Naive B cell (primary cell): ENCODE measurements around the gene FAM227A. TPM values are rescaled to one million over a fixed set of nuclear protein-coding genes. Genes with fewer than 3 reads are reported as not detected.
A peak's percentile ranks its signal among the peaks of the same experiment; 100 is the strongest.

Source experiments
- ATAC-seq, 2 donors: fragments of 150-1000 bp; cut with Tn5 transposase; 2 replicates each; pipeline ENCODE4 v1.10.0; 2021; ENCODE audit warnings: low read depth in 2 of 2, mild to moderate bottlenecking in 2 of 2, moderate library complexity in 2 of 2
- DNase-seq: peaks from one replicate; pipeline ENCODE4 v3.0.0; 2022
- H3K27ac Mint-ChIP-seq, 6 donors: one replicate each; pipeline ENCODE4 v1.8.0; 2020 to 2022; ENCODE audit warnings: mild to moderate bottlenecking in 6 of 6, mixed read lengths in 6 of 6, moderate library complexity in 5 of 6, inconsistent platforms in 2 of 6
- H3K27me3 Mint-ChIP-seq, 3 donors: one replicate each; pipeline ENCODE4 v1.8.0; 2021 to 2022; ENCODE audit warnings: mixed read lengths in 3 of 3, mild to moderate bottlenecking in 1 of 3
- H3K36me3 Mint-ChIP-seq, 2 donors: one replicate each; pipeline ENCODE4 v1.8.0; 2020 to 2022; ENCODE audit warnings: mixed read lengths in 2 of 2, inconsistent platforms in 1 of 2, mild to moderate bottlenecking in 1 of 2
- H3K4me1 Mint-ChIP-seq, 3 donors: one replicate each; pipeline ENCODE4 v1.8.0; 2020 to 2022; ENCODE audit warnings: mixed read lengths in 3 of 3, inconsistent platforms in 1 of 3, mild to moderate bottlenecking in 1 of 3, moderate library complexity in 1 of 3
- H3K4me3 Mint-ChIP-seq, 8 donors: one replicate each; pipeline ENCODE4 v1.8.0; 2020 to 2022; ENCODE audit warnings: mild to moderate bottlenecking in 8 of 8, mixed read lengths in 8 of 8, moderate library complexity in 8 of 8, inconsistent platforms in 2 of 8
- H3K9me3 Mint-ChIP-seq, 7 donors: one replicate each; pipeline ENCODE4 v1.8.0; 2020 to 2022; ENCODE audit warnings: mixed read lengths in 7 of 7, mild to moderate bottlenecking in 5 of 7, inconsistent platforms in 2 of 7, moderate library complexity in 1 of 7
- polyA plus RNA-seq, 6 donors: library from polyadenylated mRNA; unstranded; fragments of 300-500 nt; fragmentation: Illumina TruSeq; gene quantifications; one replicate each; pipeline ENCODE4 v1.2.3, GENCODE V29; 2021; ENCODE audit warnings: low read depth in 6 of 6

Gene FAM227A
- polyA plus RNA-seq, 6 donors from 2014 or later, result not detected

- ATAC-seq, result no peak
- H3K27me3 Mint-ChIP-seq, result no peaks in the 10 kb centered on the region
- H3K27ac Mint-ChIP-seq, result peak overlapping the region in 5 of 6 donors; percentile 58 to 93 (median 84)
Measured at GRCh38 chr22:38570779-38571364, 85.3 kb downstream of the FAM227A start.

DNA sequence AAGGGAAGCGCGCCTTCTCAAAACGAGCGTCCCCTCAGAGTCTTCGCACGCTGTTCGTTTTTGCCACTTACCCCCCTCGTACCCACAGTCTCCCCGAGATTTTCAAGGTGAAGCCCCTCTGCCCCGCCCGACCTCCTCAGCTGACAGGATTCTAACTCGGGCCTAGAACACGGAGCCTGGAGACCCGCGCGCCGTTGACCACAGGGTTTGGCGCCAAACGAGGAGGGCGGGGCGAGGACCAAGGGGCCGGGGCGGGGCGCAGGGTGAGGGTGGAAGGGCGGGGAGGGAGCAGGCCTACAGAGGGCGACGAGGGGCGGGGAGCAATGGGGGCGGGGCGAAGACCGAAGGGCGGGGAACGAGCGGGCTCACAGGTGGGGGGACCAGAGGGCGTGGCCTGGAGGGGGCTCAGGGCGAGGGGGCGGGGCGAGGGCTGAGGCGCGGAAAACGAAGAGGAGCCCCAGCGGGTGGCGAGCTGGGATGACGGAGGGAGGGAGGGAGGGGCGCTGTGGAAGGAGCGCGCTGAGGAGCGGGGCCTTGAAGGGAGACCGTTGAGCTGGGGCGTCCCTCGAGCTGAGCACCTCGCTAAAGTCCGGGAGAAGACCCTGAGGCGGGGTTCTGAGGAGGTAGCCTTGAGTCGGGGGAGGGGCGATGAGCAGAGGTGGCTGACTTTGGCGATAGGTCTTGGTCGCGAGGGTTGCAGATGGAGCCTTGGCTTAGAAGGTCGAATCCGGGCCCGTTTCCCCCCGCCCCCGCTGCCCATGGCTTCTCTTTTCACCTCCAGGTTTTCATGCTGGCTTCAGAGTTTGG is 86.0 kb downstream of the FAM227A start, which contains the start of gene DMC1:
TSS of gene DMC1 (minus strand) at position 212 of the 807 bp plus-strand sequence. CDS start 1,927 bp downstream, outside the sequence.
- H3K4me1 Mint-ChIP-seq, result peaks cover 10 to 18% (median 13%) of the 10 kb centered on the region in 3 donors
- H3K27me3 Mint-ChIP-seq, result no peaks in the 10 kb centered on the region
- peak within 1 kb of the TSS; percentile 81 to 95 (median 90) for H3K4me3 Mint-ChIP-seq

More at GRCh38 chr22:38570779-38571364, 85.3 kb downstream of the FAM227A start:
- peak overlapping the region; percentile 81 to 95 (median 90) for H3K4me3 Mint-ChIP-seq
- no peaks in the 10 kb centered on the region for H3K9me3 Mint-ChIP-seq
- no peaks in the 10 kb centered on the region for H3K36me3 Mint-ChIP-seq
- DNase-seq, result no peak
- peaks cover 10 to 18% (median 13%) of the 10 kb centered on the region in 3 donors for H3K4me1 Mint-ChIP-seq

DNA sequence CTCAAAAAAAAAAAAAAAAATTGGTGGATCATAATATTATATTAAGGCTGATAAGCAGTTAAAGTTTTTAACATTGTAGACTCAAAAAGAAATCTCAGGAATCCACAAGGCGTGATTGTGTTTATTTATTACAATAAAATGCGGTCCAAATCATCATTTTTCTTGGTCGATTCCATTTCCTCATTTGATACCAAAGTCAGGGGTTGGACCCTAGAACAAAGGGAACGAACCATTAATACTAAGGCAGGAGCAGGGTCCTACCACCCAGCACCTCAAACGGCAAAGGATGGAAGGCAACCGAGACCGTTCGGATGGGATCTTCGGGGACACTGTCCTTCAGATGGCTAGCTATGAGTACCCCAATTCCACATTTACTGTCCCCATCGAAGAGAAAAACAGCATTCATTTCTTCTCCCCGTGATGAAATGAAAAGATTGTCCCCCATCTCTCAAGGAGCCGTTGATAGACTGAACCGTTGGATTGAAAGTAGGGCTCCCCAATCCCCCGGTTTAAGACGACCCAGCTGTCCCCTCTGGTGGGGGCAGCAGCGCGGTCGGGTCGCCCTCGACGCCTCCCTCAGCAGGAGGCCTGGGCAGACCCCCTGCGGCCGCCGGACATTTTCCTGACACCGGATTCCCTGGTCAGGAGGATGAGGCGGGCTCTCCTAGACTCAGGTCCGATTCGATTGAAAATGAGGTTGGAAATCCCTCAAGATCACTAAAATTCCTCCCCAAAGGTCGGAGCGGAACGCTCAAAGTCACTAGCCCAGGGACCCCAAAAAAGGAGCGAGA is 86.8 kb downstream of the FAM227A start:
- Mint-ChIP-seq H3K9me3 (no peaks in the 10 kb centered on the region), H3K27ac (peak overlapping the region in 5 of 6 donors; percentile 49 to 84 (median 66)), H3K4me1 (peaks cover 10 to 18% (median 13%) of the 10 kb centered on the region in 3 donors), H3K27me3 (no peaks in the 10 kb centered on the region), H3K4me3 (peak overlapping the region; percentile 81 to 95 (median 90)), H3K36me3 (no peaks in the 10 kb centered on the region)
- ATAC-seq, result no peak
- DNase-seq, result no peak

More for the DNA sequence above, 86.0 kb downstream of the FAM227A start, which contains the start of gene DMC1:
- ATAC-seq (peak; percentile 86 to 88), DNase-seq (peak; percentile 85)
- peak within 1 kb of the TSS; percentile 53 to 93 (median 86) for H3K27ac Mint-ChIP-seq
- H3K36me3 Mint-ChIP-seq, result no peaks in the 10 kb centered on the region
- H3K9me3 Mint-ChIP-seq, result no peaks in the 10 kb centered on the region

- no peaks in the 10 kb centered on the region for H3K9me3 Mint-ChIP-seq
- H3K27me3 Mint-ChIP-seq, result no peaks in the 10 kb centered on the region
- no peaks in the 10 kb centered on the region for H3K36me3 Mint-ChIP-seq
- ATAC-seq (no peak), DNase-seq (no peak)
- peak overlapping the region in 2 of 6 donors; percentile 49 for H3K27ac Mint-ChIP-seq
- H3K4me1 Mint-ChIP-seq, result peaks cover 10 to 18% (median 13%) of the 10 kb centered on the region in 3 donors
- H3K4me3 Mint-ChIP-seq, result peak overlapping the region in 2 of 8 donors; percentile 36 to 48
Measured at GRCh38 chr22:38567531-38568285, 88.5 kb downstream of the FAM227A start.

DNA sequence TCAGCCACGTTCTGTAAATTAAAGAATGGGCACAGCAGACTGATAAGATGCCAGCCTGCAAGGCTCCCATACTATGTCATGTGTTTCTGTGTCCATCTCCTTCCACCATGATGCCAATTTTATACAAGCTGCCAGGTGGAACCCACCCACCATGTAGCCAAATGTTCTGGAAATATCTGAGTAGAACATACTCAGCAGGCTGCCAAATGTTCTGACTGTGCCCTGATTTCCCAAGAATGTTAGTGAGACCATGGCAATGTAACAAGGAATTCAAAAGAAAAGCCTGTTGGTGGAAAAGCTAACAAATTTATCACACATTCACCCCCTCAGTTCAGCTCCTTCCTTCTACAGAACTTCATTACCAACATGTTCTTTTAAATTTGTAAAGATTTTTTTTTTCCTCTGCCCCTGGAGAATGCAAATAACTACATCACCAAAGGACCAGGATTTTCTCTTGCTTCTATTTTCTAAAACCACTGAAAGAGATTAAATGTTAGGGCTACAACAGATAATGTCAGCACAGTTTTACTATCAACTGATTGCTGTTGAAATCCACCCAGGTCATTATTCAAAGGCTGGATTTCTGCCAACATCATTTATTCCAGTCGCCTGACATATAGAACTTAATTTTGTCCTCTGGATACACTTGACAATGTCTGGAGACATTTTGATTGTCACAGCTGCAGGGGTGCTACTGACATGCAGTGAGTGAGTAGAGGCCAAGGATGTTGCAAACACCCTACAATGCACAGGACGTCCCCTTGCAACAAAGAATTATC is 89.3 kb downstream of the FAM227A start:
- DNase-seq, result no peak
- Mint-ChIP-seq H3K4me3 (peak overlapping the region in 1 of 8 donors; percentile 36), H3K27me3 (no peaks in the 10 kb centered on the region), H3K4me1 (peaks cover 10 to 18% (median 13%) of the 10 kb centered on the region in 3 donors), H3K9me3 (no peaks in the 10 kb centered on the region), H3K36me3 (no peaks in the 10 kb centered on the region), H3K27ac (peak overlapping the region in 1 of 6 donors; percentile 41)
- ATAC-seq, result no peak

GRCh38 chr22:38565441-38565840 is 90.8 kb downstream of the FAM227A start:
- Mint-ChIP-seq H3K4me3 (no peak overlapping the region), H3K27me3 (no peaks in the 10 kb centered on the region), H3K4me1 (peaks cover 0 to 8% (median 1%) of the 10 kb centered on the region in 3 donors), H3K9me3 (no peaks in the 10 kb centered on the region), H3K27ac (no peak overlapping the region), H3K36me3 (no peaks in the 10 kb centered on the region)
- ATAC-seq (no peak), DNase-seq (no peak)

GRCh38 chr22:38564669-38565068 is 91.5 kb downstream of the FAM227A start:
- DNase-seq (no peak), ATAC-seq (no peak)
- Mint-ChIP-seq H3K27ac (no peak overlapping the region), H3K4me3 (no peak overlapping the region), H3K4me1 (peaks cover 0 to 3% (median 0%) of the 10 kb centered on the region in 3 donors), H3K9me3 (no peaks in the 10 kb centered on the region), H3K27me3 (no peaks in the 10 kb centered on the region), H3K36me3 (no peaks in the 10 kb centered on the region)

- Mint-ChIP-seq H3K4me3 (no peak overlapping the region), H3K27me3 (no peaks in the 10 kb centered on the region), H3K4me1 (peaks cover 0 to 8% (median 2%) of the 10 kb centered on the region in 3 donors), H3K27ac (no peak overlapping the region), H3K36me3 (no peaks in the 10 kb centered on the region), H3K9me3 (no peaks in the 10 kb centered on the region)
- ATAC-seq, result no peak
- no peak for DNase-seq
Measured at GRCh38 chr22:38554281-38554680, 101.9 kb downstream of the FAM227A start.

DNA sequence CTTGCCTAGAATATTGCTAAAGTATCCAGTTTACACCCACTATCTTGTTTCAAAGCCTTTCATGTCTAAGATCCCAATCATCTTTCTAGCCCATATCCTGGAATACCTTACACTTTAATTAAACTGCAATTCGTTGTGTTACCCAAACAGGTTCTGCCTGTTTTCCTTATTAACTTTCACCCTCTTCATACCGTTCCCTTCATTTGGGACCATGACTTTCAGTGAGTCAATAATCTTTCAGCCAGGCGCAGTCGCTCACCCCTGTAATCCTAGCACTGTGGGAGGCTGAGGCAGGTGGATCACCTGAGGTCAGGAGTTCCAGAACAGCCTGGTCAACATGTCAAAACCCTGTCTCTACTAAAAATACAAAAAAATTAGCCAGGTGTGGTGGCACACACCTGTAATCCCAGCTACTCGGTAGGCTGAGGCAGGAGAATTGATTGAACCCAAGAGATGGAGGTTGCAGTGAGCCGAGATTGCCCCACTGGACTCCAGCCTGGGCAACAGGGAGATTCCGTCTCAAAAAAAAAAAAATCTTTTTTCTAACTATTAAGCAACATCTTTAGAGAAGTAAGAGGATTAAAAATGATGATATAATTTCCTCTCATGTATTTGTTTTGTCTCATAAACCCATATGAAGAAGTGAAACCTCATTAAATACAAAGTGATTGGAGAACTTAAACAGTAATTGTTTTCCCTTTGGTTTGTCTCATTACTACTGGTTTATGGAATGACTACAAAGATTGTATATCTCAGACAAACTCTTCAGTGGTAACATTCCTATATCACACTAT is 106.9 kb downstream of the FAM227A start:
- Mint-ChIP-seq H3K27me3 (no peaks in the 10 kb centered on the region), H3K36me3 (no peaks in the 10 kb centered on the region), H3K4me3 (peak overlapping the region in 5 of 8 donors; percentile 12 to 59 (median 28)), H3K9me3 (peaks cover 0 to 6% (median 3%) of the 10 kb centered on the region in 7 donors), H3K4me1 (peaks cover 11 to 19% (median 15%) of the 10 kb centered on the region in 3 donors), H3K27ac (peak overlapping the region; percentile 20 to 95 (median 68))
- peak; percentile 33 for DNase-seq
- ATAC-seq, result peak; percentile 95 to 96

GRCh38 chr22:38540701-38541100 is 115.5 kb downstream of the FAM227A start:
- H3K27me3 Mint-ChIP-seq, result no peaks in the 10 kb centered on the region
- peaks cover 4 to 34% (median 17%) of the 10 kb centered on the region in 7 donors for H3K9me3 Mint-ChIP-seq
- H3K4me1 Mint-ChIP-seq, result peaks cover 0 to 5% (median 5%) of the 10 kb centered on the region in 3 donors
- no peak overlapping the region for H3K27ac Mint-ChIP-seq
- ATAC-seq (no peak), DNase-seq (no peak)
- no peak overlapping the region for H3K4me3 Mint-ChIP-seq
- peaks cover 0 to 4% of the 10 kb centered on the region in 2 donors for H3K36me3 Mint-ChIP-seq

GRCh38 chr22:38531251-38531938 is 124.8 kb downstream of the FAM227A start:
- ATAC-seq, result peak; percentile 78 to 82
- Mint-ChIP-seq H3K9me3 (no peaks in the 10 kb centered on the region), H3K4me3 (peak overlapping the region in 6 of 8 donors; percentile 7 to 65 (median 42)), H3K36me3 (no peaks in the 10 kb centered on the region), H3K27me3 (no peaks in the 10 kb centered on the region), H3K4me1 (peaks cover 8 to 9% (median 9%) of the 10 kb centered on the region in 3 donors), H3K27ac (peak overlapping the region; percentile 1 to 75 (median 26))
- peak; percentile 23 for DNase-seq
